Mesenchymal stem cell (in vitro differentiated cells and primary cell): ENCODE results near the gene CRISPLD2.

Experiments used
- DNase-seq: peaks from one replicate; pipeline ENCODE4 v3.0.0-alpha.2; 2013
- H2AFZ ChIP-seq: one replicate; pipeline ENCODE4 v1.6.1; 2013; ENCODE audit warnings: low read depth, mild to moderate bottlenecking, control low read depth, inconsistent platforms, low read length, moderate library complexity
- H2AK5ac ChIP-seq: 2 replicates; pipeline ENCODE4 v1.6.1; 2013; ENCODE audit warnings: low read length, moderate library complexity, mild to moderate bottlenecking, inconsistent platforms; ENCODE audit not compliant: severe bottlenecking
- H2BK120ac ChIP-seq: one replicate; pipeline ENCODE4 v1.6.1; 2013; ENCODE audit warnings: low read depth, mild to moderate bottlenecking, inconsistent platforms, low read length, moderate library complexity
- H2BK12ac ChIP-seq, 2 experiments: one replicate each; pipeline ENCODE4 v1.6.1; 2013; ENCODE audit warnings: inconsistent platforms in 2 of 2, low read length in 2 of 2, mild to moderate bottlenecking in 2 of 2, moderate library complexity in 2 of 2, control low read depth in 1 of 2
- H2BK15ac ChIP-seq: one replicate; pipeline ENCODE4 v1.6.1; 2013; ENCODE audit warnings: mild to moderate bottlenecking, low read depth, inconsistent platforms; ENCODE audit not compliant: poor library complexity, severe bottlenecking
- H2BK5ac ChIP-seq: 2 replicates; pipeline ENCODE4 v1.6.1; 2013; ENCODE audit warnings: low read depth, mild to moderate bottlenecking, low read length, control low read depth, inconsistent platforms; ENCODE audit not compliant: poor library complexity, severe bottlenecking
- H3K14ac ChIP-seq, 2 experiments: one replicate each; pipeline ENCODE4 v1.6.1; 2013; ENCODE audit warnings: inconsistent platforms in 2 of 2, low read length in 2 of 2, control low read depth in 1 of 2, mild to moderate bottlenecking in 1 of 2, moderate library complexity in 1 of 2
- H3K18ac ChIP-seq, 2 experiments: one replicate each; pipeline ENCODE4 v1.6.1; 2013; ENCODE audit warnings: inconsistent platforms in 2 of 2, low read length in 2 of 2, control low read depth in 1 of 2, low read depth in 1 of 2, mild to moderate bottlenecking in 1 of 2
- H3K23ac ChIP-seq, 2 experiments: one replicate each; pipeline ENCODE4 v1.6.1; 2013; ENCODE audit warnings: inconsistent platforms in 2 of 2, low read length in 2 of 2, mild to moderate bottlenecking in 2 of 2, moderate library complexity in 2 of 2, control low read depth in 1 of 2
- H3K27ac ChIP-seq: 2 replicates; pipeline ENCODE4 v1.5.1; 2013; ENCODE audit warnings: mild to moderate bottlenecking, moderate library complexity, low read length, control low read depth, inconsistent platforms; ENCODE audit not compliant: poor library complexity, severe bottlenecking
- H3K27me3 ChIP-seq, 2 experiments: 2 replicates each; pipeline versions ENCODE4 v1.6.1 to v1.7.0; 2013; ENCODE audit warnings: low read length in 2 of 2, mild to moderate bottlenecking in 2 of 2, moderate library complexity in 2 of 2, control low read depth in 1 of 2, inconsistent platforms in 1 of 2; ENCODE audit not compliant: control insufficient read depth in 1 of 2, insufficient read depth in 1 of 2
- H3K36me3 ChIP-seq, 2 experiments: 2 replicates each; pipeline versions ENCODE4 v1.6.1 to v1.7.0; 2013; ENCODE audit warnings: low read length in 2 of 2, control low read depth in 1 of 2, inconsistent platforms in 1 of 2, low read depth in 1 of 2, mild to moderate bottlenecking in 1 of 2; ENCODE audit not compliant: insufficient read depth in 2 of 2, control insufficient read depth in 1 of 2
- H3K4ac ChIP-seq, 2 experiments: one replicate each; pipeline ENCODE4 v1.6.1; 2013; ENCODE audit warnings: inconsistent platforms in 2 of 2, low read length in 2 of 2, mild to moderate bottlenecking in 2 of 2, moderate library complexity in 2 of 2, control low read depth in 1 of 2, low read depth in 1 of 2
- H3K4me1 ChIP-seq: 2 replicates; pipeline ENCODE4 v1.6.1; 2013; ENCODE audit warnings: low read depth, low read length, control low read depth; ENCODE audit not compliant: control insufficient read depth, insufficient read depth
- H3K4me2 ChIP-seq: 2 replicates; pipeline ENCODE4 v1.6.1; 2013; ENCODE audit warnings: low read length, mild to moderate bottlenecking, inconsistent platforms; ENCODE audit not compliant: poor library complexity, severe bottlenecking
- H3K4me3 ChIP-seq, 2 experiments: 2 replicates each; pipeline versions ENCODE4 v1.5.1 to v1.7.0; 2013; ENCODE audit warnings: low read length in 2 of 2, mild to moderate bottlenecking in 2 of 2, control low read depth in 1 of 2, low read depth in 1 of 2; ENCODE audit not compliant: insufficient read depth in 1 of 2
- H3K79me1 ChIP-seq: replicated peaks from 2 replicates; pipeline ENCODE4 v1.6.1; 2013; ENCODE audit warnings: mild to moderate bottlenecking, control low read depth, low read length, inconsistent platforms; ENCODE audit not compliant: poor library complexity, severe bottlenecking
- H3K9ac ChIP-seq: 2 replicates; pipeline ENCODE4 v1.7.0; 2013; ENCODE audit warnings: mild to moderate bottlenecking, low read length, moderate library complexity
- H3K9me3 ChIP-seq: 2 replicates; pipeline ENCODE4 v1.7.0; 2013; ENCODE audit warnings: mild to moderate bottlenecking, low read length; ENCODE audit not compliant: control insufficient read depth
- H4K8ac ChIP-seq: one replicate; pipeline ENCODE4 v1.6.1; 2013; ENCODE audit warnings: inconsistent platforms, mild to moderate bottlenecking, low read length, moderate library complexity
- H4K91ac ChIP-seq: one replicate; pipeline ENCODE4 v1.6.1; 2013; ENCODE audit warnings: mild to moderate bottlenecking, low read length, inconsistent platforms
- WGBS: methylation state at CpG from one replicate; pipeline ENCODE4 v1.1.7; 2013; ENCODE audit warnings: mixed read lengths; 5-methylcytosine and 5-hydroxymethylcytosine counted together

The CRISPLD2 gene

GRCh38 chr16:84843149-84844048 lies 23.6 kb downstream of the CRISPLD2 start:
- H3K27ac ChIP-seq, result no peak overlapping the region
- no peak overlapping the region for H3K4me3 ChIP-seq
- H3K23ac ChIP-seq, result no peak overlapping the region
- H2BK120ac ChIP-seq, result no peak overlapping the region
- H2AFZ ChIP-seq, result no peak overlapping the region
- no peaks in the 10 kb centered on the region for H3K9me3 ChIP-seq
- peak overlapping the region; percentile 6 for H4K91ac ChIP-seq
- 73% methylated on average over 13 of the region's 13 CpGs for whole genome bisulfite sequencing
- peak overlapping the region; percentile 67 for H2BK15ac ChIP-seq
- H3K9ac ChIP-seq, result no peak overlapping the region
- peak overlapping the region; percentile 33 to 51 for H2BK12ac ChIP-seq
- H3K36me3 ChIP-seq, result no peaks in the 10 kb centered on the region
- no peak overlapping the region for H3K4me2 ChIP-seq
- H3K4ac ChIP-seq, result peak overlapping the region in 1 of 2 experiments; percentile 24
- DNase-seq, result no peak
- peaks cover 37% of the 10 kb centered on the region for H3K4me1 ChIP-seq
- H3K14ac ChIP-seq, result peak overlapping the region in 1 of 2 experiments; percentile 78
- no peaks in the 10 kb centered on the region for H3K79me1 ChIP-seq
- H2AK5ac ChIP-seq, result no peak overlapping the region
- H2BK5ac ChIP-seq, result no peak overlapping the region
- peak overlapping the region; percentile 46 for H4K8ac ChIP-seq
- no peaks in the 10 kb centered on the region for H3K27me3 ChIP-seq
- H3K18ac ChIP-seq, result peak overlapping the region; percentile 7 to 54

- Histone ChIP-seq H3K14ac (no peak overlapping the region), H3K36me3 (no peaks in the 10 kb centered on the region), H2AFZ (no peak overlapping the region), H3K23ac (peak overlapping the region in 1 of 2 experiments; percentile 38), H2BK12ac (peak overlapping the region; percentile 33 to 51), H2BK5ac (no peak overlapping the region), H2BK15ac (peak overlapping the region; percentile 67), H3K79me1 (no peaks in the 10 kb centered on the region), H2AK5ac (no peak overlapping the region), H4K91ac (peak overlapping the region; percentile 6), H3K9ac (no peak overlapping the region), H2BK120ac (no peak overlapping the region), H3K4me2 (no peak overlapping the region), H3K4me1 (peaks cover 34% of the 10 kb centered on the region), H3K4me3 (no peak overlapping the region), H4K8ac (no peak overlapping the region), H3K4ac (peak overlapping the region in 1 of 2 experiments; percentile 0), H3K27me3 (no peaks in the 10 kb centered on the region), H3K9me3 (no peaks in the 10 kb centered on the region), H3K18ac (peak overlapping the region in 1 of 2 experiments; percentile 7), H3K27ac (no peak overlapping the region)
- DNase-seq, result no peak
- WGBS, result 66% methylated on average over 4 of the region's 5 CpGs
Observed at GRCh38 chr16:84844049-84844350, 24.2 kb downstream of the CRISPLD2 start.

DNA sequence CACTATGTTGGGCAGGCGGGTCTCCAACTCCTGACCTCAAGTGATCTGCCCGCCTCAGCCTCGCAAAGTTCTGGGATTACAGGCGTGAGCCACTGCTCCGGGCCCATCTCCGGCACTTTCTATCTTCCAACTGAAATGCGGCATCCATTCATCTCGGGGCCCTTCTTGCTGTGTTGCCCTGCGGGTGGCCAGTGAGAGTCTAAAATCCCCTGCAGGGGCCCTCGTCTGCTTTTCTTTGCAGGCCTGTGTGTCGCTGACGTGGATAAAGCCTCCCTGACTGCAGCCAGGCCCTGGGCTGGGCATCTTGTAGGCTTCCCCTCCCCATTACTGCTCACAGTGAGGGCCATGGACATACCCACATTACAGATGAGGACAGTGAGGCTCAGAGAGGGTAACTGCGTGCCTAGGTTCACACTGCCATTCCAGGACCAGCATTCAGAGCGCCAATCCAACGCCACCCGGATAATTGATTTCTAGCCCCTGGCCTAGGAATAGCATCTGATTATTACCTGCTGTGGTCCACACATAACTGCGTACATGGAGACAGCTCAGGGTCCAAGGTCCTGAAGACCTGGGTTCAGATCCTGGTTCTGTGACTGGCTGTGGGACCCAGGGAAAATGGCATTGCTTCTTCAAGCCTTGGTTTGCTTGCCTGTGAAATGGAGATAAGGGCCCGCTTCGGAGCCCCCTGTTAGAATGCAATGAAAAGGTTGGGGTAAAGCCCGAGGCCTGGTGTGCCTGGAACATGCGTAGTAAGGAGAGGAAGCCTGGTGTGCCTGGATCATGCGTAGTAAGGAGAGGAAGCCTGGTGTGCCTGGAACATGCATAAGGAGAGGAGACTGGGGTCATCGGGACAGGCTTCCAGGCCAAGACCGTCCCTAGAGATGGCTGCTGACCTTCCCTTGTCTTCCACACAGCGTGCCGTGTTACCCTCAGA lies 25.0 kb downstream of the CRISPLD2 start:
- no peak overlapping the region for H4K8ac ChIP-seq
- DNase-seq, result no peak
- WGBS, result 86% methylated on average over 26 of the region's 26 CpGs
- H2BK12ac ChIP-seq, result no peak overlapping the region
- no peak overlapping the region for H2BK120ac ChIP-seq
- no peaks in the 10 kb centered on the region for H3K27me3 ChIP-seq
- no peak overlapping the region for H4K91ac ChIP-seq
- no peaks in the 10 kb centered on the region for H3K9me3 ChIP-seq
- H3K14ac ChIP-seq, result no peak overlapping the region
- no peaks in the 10 kb centered on the region for H3K36me3 ChIP-seq
- H3K4ac ChIP-seq, result no peak overlapping the region
- no peak overlapping the region for H2AK5ac ChIP-seq
- H3K23ac ChIP-seq, result no peak overlapping the region
- H3K9ac ChIP-seq, result no peak overlapping the region
- H2AFZ ChIP-seq, result no peak overlapping the region
- H3K4me3 ChIP-seq, result no peak overlapping the region
- no peaks in the 10 kb centered on the region for H3K79me1 ChIP-seq
- peaks cover 30% of the 10 kb centered on the region for H3K4me1 ChIP-seq
- no peak overlapping the region for H3K4me2 ChIP-seq
- H3K27ac ChIP-seq, result no peak overlapping the region
- no peak overlapping the region for H2BK15ac ChIP-seq
- H2BK5ac ChIP-seq, result no peak overlapping the region
- H3K18ac ChIP-seq, result no peak overlapping the region

GRCh38 chr16:84845496-84846002 lies 25.8 kb downstream of the CRISPLD2 start:
- no peaks in the 10 kb centered on the region for H3K27me3 ChIP-seq
- H3K4ac ChIP-seq, result no peak overlapping the region
- no peak overlapping the region for H3K4me2 ChIP-seq
- no peak overlapping the region for H4K91ac ChIP-seq
- H3K9ac ChIP-seq, result no peak overlapping the region
- no peak overlapping the region for H3K14ac ChIP-seq
- no peak overlapping the region for H3K18ac ChIP-seq
- no peak overlapping the region for H3K27ac ChIP-seq
- H2BK120ac ChIP-seq, result no peak overlapping the region
- peaks cover 2% of the 10 kb centered on the region for H3K9me3 ChIP-seq
- no peak overlapping the region for H3K4me3 ChIP-seq
- no peak overlapping the region for H2AK5ac ChIP-seq
- H3K36me3 ChIP-seq, result no peaks in the 10 kb centered on the region
- H3K79me1 ChIP-seq, result no peaks in the 10 kb centered on the region
- H2BK12ac ChIP-seq, result no peak overlapping the region
- no peak overlapping the region for H2AFZ ChIP-seq
- no peak overlapping the region for H3K23ac ChIP-seq
- no peak for DNase-seq
- no peak overlapping the region for H4K8ac ChIP-seq
- peaks cover 25% of the 10 kb centered on the region for H3K4me1 ChIP-seq
- H2BK15ac ChIP-seq, result no peak overlapping the region
- H2BK5ac ChIP-seq, result no peak overlapping the region
- 71% methylated on average over 14 of the region's 14 CpGs for WGBS
